H1 (cell line): Measurements from ENCODE around the gene TOMM6. TPM values are rescaled to one million over a fixed set of nuclear protein-coding genes. Genes with fewer than 3 reads are reported as not detected.

Source experiments
- CTCF ChIA-PET: fragments of 300-600 bp; sonication (Branson Sonifier 250); formaldehyde crosslinking; loops from one replicate; lab custom pipeline; 2021; ENCODE audit not compliant: partially characterized antibody; lab: Charles Lee
- POLR2A ChIA-PET: fragments of 300-600 bp; sonication (Branson Sonifier 250); formaldehyde crosslinking; loops from one replicate; lab custom pipeline; 2021; ENCODE audit warnings: inconsistent platforms; ENCODE audit not compliant: partially characterized antibody; lab: Charles Lee
- DNase-seq, 2 experiments: peaks; one replicate each; pipeline versions ENCODE4 v3.0.0 to v3.0.0-alpha.2; 2010 to 2022; ENCODE audit warnings: low spot score in 2 of 2, low read depth in 1 of 2, mixed read lengths in 1 of 2
- FAIRE-seq: peaks from 2 replicates; lab custom pipeline; 2011; peaks lifted over from hg19 to GRCh38; lab: Jason Lieb, UNC
- H2AFZ ChIP-seq: 2 replicates; pipeline ENCODE4 v1.8.1; 2012; ENCODE audit warnings: low read length, inconsistent platforms
- H2AK5ac ChIP-seq: 2 replicates; pipeline ENCODE4 v1.6.1; 2013; ENCODE audit warnings: low read depth, low read length
- H2BK120ac ChIP-seq: replicated peaks from 2 replicates; pipeline ENCODE3; 2013; ENCODE audit warnings: low read depth, low read length, inconsistent platforms
- H2BK12ac ChIP-seq: 2 replicates; pipeline ENCODE4 v1.6.1; 2013; ENCODE audit warnings: low read depth, low read length
- H2BK15ac ChIP-seq: 2 replicates; pipeline ENCODE4 v1.6.1; 2013; ENCODE audit warnings: low read length
- H2BK20ac ChIP-seq: 2 replicates; pipeline ENCODE4 v1.6.1; 2013; ENCODE audit warnings: low read length
- H2BK5ac ChIP-seq: 2 replicates; pipeline ENCODE4 v1.6.1; 2013; ENCODE audit warnings: low read depth, low read length
- H3K14ac ChIP-seq: 2 replicates; pipeline ENCODE4 v1.6.1; 2013; ENCODE audit warnings: inconsistent platforms; ENCODE audit not compliant: insufficient read length
- H3K18ac ChIP-seq: 2 replicates; pipeline ENCODE4 v1.6.1; 2013; ENCODE audit warnings: low read length; ENCODE audit errors: extremely low read depth
- H3K23ac ChIP-seq: 2 replicates; pipeline ENCODE4 v1.6.1; 2013; ENCODE audit warnings: inconsistent platforms; ENCODE audit not compliant: insufficient read length
- H3K23me2 ChIP-seq: 2 replicates; pipeline ENCODE4 v1.6.1; 2013; ENCODE audit warnings: low read depth, low read length
- H3K27ac ChIP-seq: 2 replicates; pipeline ENCODE4 v1.6.1; 2011; ENCODE audit warnings: low read depth, low read length, inconsistent platforms
- H3K27me3 ChIP-seq, 4 experiments: replicated peaks in 1 of 4; 1 replicate in 1 of 4; 2 replicates in 3 of 4; pipeline versions ENCODE4 v1.6.1 to v1.8.1; 2011 to 2013; ENCODE audit warnings: low read length in 3 of 4, mild to moderate bottlenecking in 3 of 4, inconsistent platforms in 2 of 4, mixed read lengths in 2 of 4, moderate library complexity in 1 of 4; ENCODE audit not compliant: control insufficient read depth in 3 of 4, insufficient read depth in 3 of 4; ENCODE audit errors: extremely low read depth in 1 of 4
- H3K36me3 ChIP-seq, 4 experiments: 2 replicates each; pipeline versions ENCODE4 v1.6.1 to v1.8.1; 2011 to 2013; ENCODE audit warnings: mild to moderate bottlenecking in 4 of 4, low read length in 3 of 4, moderate library complexity in 2 of 4, control low read depth in 1 of 4, inconsistent platforms in 1 of 4; ENCODE audit not compliant: insufficient read depth in 4 of 4, control insufficient read depth in 2 of 4
- H3K4ac ChIP-seq: replicated peaks from 2 replicates; pipeline ENCODE3; 2013; ENCODE audit warnings: low read length, low read depth, mixed read lengths, inconsistent platforms; ENCODE audit not compliant: insufficient read length
- H3K4me1 ChIP-seq, 4 experiments: replicated peaks in 1 of 4; 1 replicate in 1 of 4; 2 replicates in 3 of 4; pipeline versions ENCODE4 v1.6.1 to v1.8.1; 2011 to 2013; ENCODE audit warnings: low read length in 3 of 4, inconsistent platforms in 2 of 4, mixed read lengths in 1 of 4; ENCODE audit not compliant: insufficient read depth in 4 of 4, control insufficient read depth in 3 of 4
- H3K4me2 ChIP-seq, 2 experiments: 2 replicates each; pipeline versions ENCODE4 v1.6.1 to v1.8.1; 2011 to 2013; ENCODE audit warnings: low read depth in 2 of 2, low read length in 2 of 2, control low read depth in 1 of 2, inconsistent platforms in 1 of 2, mild to moderate bottlenecking in 1 of 2; ENCODE audit not compliant: insufficient read depth in 1 of 2
- H3K4me3 ChIP-seq, 4 experiments: fragments of 200-600, 300-600 bp in 1 of 4; sonication (generic), shearing (Covaris generic), sonication (Bioruptor Twin) in 1 of 4; 2 replicates each; pipeline versions ENCODE4 v1.5.1 to v1.8.1; 2011 to 2016; ENCODE audit warnings: low read length in 4 of 4, low read depth in 3 of 4, control low read depth in 2 of 4, inconsistent platforms in 2 of 4, mild to moderate bottlenecking in 2 of 4, mixed read lengths in 1 of 4, moderate library complexity in 1 of 4; ENCODE audit not compliant: insufficient read depth in 2 of 4; ENCODE audit errors: extremely low read depth in 1 of 4
- H3K56ac ChIP-seq: replicated peaks from 2 replicates; pipeline ENCODE3; 2013; ENCODE audit warnings: low read depth, mild to moderate bottlenecking, mixed read lengths, low read length, inconsistent platforms; ENCODE audit not compliant: insufficient read length
- H3K79me1 ChIP-seq: 2 replicates; pipeline ENCODE4 v1.6.1; 2013; ENCODE audit warnings: low read depth, low read length, control low read depth
- H3K79me2 ChIP-seq, 2 experiments: 2 replicates each; pipeline versions ENCODE4 v1.6.1 to v1.8.1; 2012 to 2013; ENCODE audit warnings: low read length in 2 of 2, mild to moderate bottlenecking in 2 of 2, inconsistent platforms in 1 of 2; ENCODE audit not compliant: insufficient read depth in 2 of 2, control insufficient read depth in 1 of 2
- H3K9ac ChIP-seq, 4 experiments: replicated peaks in 1 of 4; 1 replicate in 1 of 4; 2 replicates in 3 of 4; pipeline versions ENCODE4 v1.6.1 to v1.8.1; 2011 to 2013; ENCODE audit warnings: low read depth in 3 of 4, low read length in 3 of 4, control low read depth in 2 of 4, mild to moderate bottlenecking in 2 of 4, moderate library complexity in 2 of 4, inconsistent platforms in 1 of 4; ENCODE audit errors: extremely low read depth in 1 of 4
- H3K9me3 ChIP-seq, 2 experiments: 2 replicates each; pipeline versions ENCODE4 v1.6.1 to v1.8.1; 2012 to 2013; ENCODE audit warnings: mild to moderate bottlenecking in 2 of 2, moderate library complexity in 2 of 2, control low read depth in 1 of 2, inconsistent platforms in 1 of 2, low read depth in 1 of 2, low read length in 1 of 2, mixed read lengths in 1 of 2; ENCODE audit not compliant: insufficient read depth in 2 of 2
- H4K20me1 ChIP-seq, 2 experiments: replicated peaks in 1 of 2; 2 replicates each; pipeline versions ENCODE3 to v1.8.1; 2011 to 2013; ENCODE audit warnings: inconsistent platforms in 2 of 2, low read length in 2 of 2, mild to moderate bottlenecking in 1 of 2; ENCODE audit not compliant: insufficient read depth in 2 of 2, control insufficient read depth in 1 of 2
- H4K5ac ChIP-seq: 2 replicates; pipeline ENCODE4 v1.6.1; 2013; ENCODE audit warnings: low read length, low read depth, mixed read lengths, inconsistent platforms; ENCODE audit not compliant: insufficient read length
- H4K8ac ChIP-seq: 2 replicates; pipeline ENCODE4 v1.8.0; 2013; ENCODE audit warnings: mild to moderate bottlenecking, moderate library complexity, low read length, inconsistent platforms; ENCODE audit not compliant: insufficient read depth; ENCODE audit errors: extremely low read depth
- H4K91ac ChIP-seq: replicated peaks from 2 replicates; pipeline ENCODE3; 2013; ENCODE audit warnings: low read length, mixed read lengths, inconsistent platforms; ENCODE audit not compliant: insufficient read length
- CBX5 ChIP-seq: fragments of 300-800, 300-1000 bp; sonication (generic); IDR thresholded peaks from 2 replicates; pipeline ENCODE4 v1.7.1; 2016; ENCODE audit warnings: antibody characterized with exemption, low read length, low read depth
- FOSL1 ChIP-seq: IDR thresholded peaks from 2 replicates; pipeline ENCODE4 v1.6.1; 2011; ENCODE audit warnings: mild to moderate bottlenecking, low read depth, low read length, moderate library complexity; ENCODE audit not compliant: insufficient read depth
- JUND ChIP-seq: IDR thresholded peaks from 2 replicates; pipeline ENCODE4 v1.6.1; 2011; ENCODE audit warnings: mild to moderate bottlenecking, improper control_type of control experiment, low read length
- MAFK ChIP-seq: IDR thresholded peaks from 2 replicates; pipeline ENCODE4 v1.6.1; 2012; ENCODE audit warnings: low read depth, mild to moderate bottlenecking, improper control_type of control experiment, low read length
- RNF2 ChIP-seq: fragments of 200-900, 300-1000 bp; sonication (generic); IDR thresholded peaks from 2 replicates; pipeline ENCODE4 v1.7.1; 2016; ENCODE audit warnings: borderline replicate concordance, low read depth, mild to moderate bottlenecking, antibody characterized with exemption, low read length; ENCODE audit not compliant: poor library complexity, severe bottlenecking; ENCODE audit errors: missing control alignments
- SIX5 ChIP-seq: IDR thresholded peaks from 2 replicates; pipeline ENCODE4 v1.6.1; 2011; ENCODE audit warnings: mild to moderate bottlenecking, low read depth, low read length
- WGBS, 2 experiments: shearing (Covaris generic) in 1 of 2; methylation state at CpG; one replicate each; pipeline versions ENCODE4 v1.1.6 to v1.1.7; 2013 to 2015; ENCODE audit warnings: low lambda C conversion rate in 2 of 2, mixed read lengths in 2 of 2, inconsistent platforms in 1 of 2, low coverage in 1 of 2, missing lambda C conversion rate in 1 of 2; ENCODE audit not compliant: insufficient replicate concordance in 2 of 2, insufficient coverage in 1 of 2, insufficient read length in 1 of 2; ENCODE audit errors: extremely low coverage in 1 of 2, missing lambda C conversion rate in 1 of 2; 5-methylcytosine and 5-hydroxymethylcytosine counted together
- polyA plus RNA-seq, 7 experiments: library from polyadenylated mRNA; depleted of rRNA in 3 of 7; stranded (reverse) in 5 of 7; unstranded in 2 of 7; fragments of >200 nt in 5 of 7; fragments of 200-250 nt in 2 of 7; gene quantifications; 1 replicate in 5 of 7; 2 replicates in 1 of 7; 4 replicates in 1 of 7; pipeline versions ENCODE4 v1.2.1 to v1.2.3, GENCODE V29; 2011 to 2013; ENCODE audit warnings: missing spikeins in 2 of 7, mixed read lengths in 2 of 7
- total RNA-seq: library from RNA; stranded (reverse); fragmentation: NEBNext Ultra II Directional; extraction: Animal tissue kit (Norgen Biotek cat#: 25700); gene quantifications from 2 replicates; pipeline ENCODE4 v1.2.1, GENCODE V29; 2021

Gene TOMM6
- total and polyA plus RNA-seq, 2 of the 8 experiments (the other 6 are each of a cell fraction or from before 2014, with no cell fraction given) = 228 to 560 TPM

DNA sequence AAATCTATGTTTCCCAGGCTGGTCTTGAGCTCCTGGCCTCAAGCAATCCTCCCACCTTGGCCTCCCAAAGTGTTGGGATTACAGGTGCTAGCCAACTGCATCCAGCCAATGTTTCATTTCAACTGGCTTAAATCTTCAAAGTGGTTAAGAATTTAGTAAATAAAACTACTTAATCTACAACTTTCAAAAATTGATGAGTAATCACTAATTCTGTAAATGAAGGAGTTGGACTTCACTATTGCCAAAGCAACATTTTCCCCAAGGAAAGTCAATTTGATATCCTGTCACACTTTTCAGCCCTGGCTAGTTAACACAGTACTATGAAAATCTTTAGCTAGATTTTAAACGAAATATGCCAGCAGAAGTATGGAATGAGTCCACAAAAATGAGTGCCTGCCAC, 3.8 kb downstream of the TOMM6 start:
- POLR2A ChIA-PET = interaction anchor here (0.6 to 2.5 kb wide), 6 partner anchors 14 to 268 kb away, joined by 3 to 6 read pairs (median 4); no protein-coding TSS in a partner anchor
- Histone ChIP-seq H3K4me2 (no peak overlapping the region), H3K23me2 (peaks cover 5% of the 10 kb centered on the region)
- TF ChIP-seq CBX5 = no peak
- TF ChIP-seq FOSL1 = no peak
- TF ChIP-seq MAFK = peak; percentile 56; the same call in 1 of the 2 replicates
- TF ChIP-seq SIX5 = no peak
- no peak for TF ChIP-seq JUND
- TF ChIP-seq RNF2 = no peak
- TF ChIP-seq, all 59 proteins: peak for 1
- no peak overlapping the region for H4K91ac ChIP-seq
- no peak overlapping the region for H3K4me3 ChIP-seq
- peaks cover 14 to 52% (median 28%) of the 10 kb centered on the region in 4 experiments; a peak in 7 of 8 replicates for H3K36me3 ChIP-seq
- no peak overlapping the region for H3K9ac ChIP-seq
- H2AK5ac ChIP-seq = no peak overlapping the region
- FAIRE-seq = no peak
- no peak overlapping the region for H3K56ac ChIP-seq
- peaks cover 0 to 1% of the 10 kb centered on the region in 2 experiments for H4K20me1 ChIP-seq
- no peak overlapping the region for H3K27ac ChIP-seq
- peaks cover 0 to 12% of the 10 kb centered on the region in 2 experiments; a peak in 3 of 4 replicates for H3K79me2 ChIP-seq
- H3K14ac ChIP-seq = no peak overlapping the region
- CTCF ChIA-PET = interaction anchor here (0.5 to 2.0 kb wide), 4 partner anchors 10 to 254 kb away, joined by 3 to 7 read pairs (median 5); no protein-coding TSS in a partner anchor
- no peaks in the 10 kb centered on the region; a peak in 2 of 7 replicates for H3K4me1 ChIP-seq
- no peaks in the 10 kb centered on the region for H3K27me3 ChIP-seq
- H2BK5ac ChIP-seq = no peak overlapping the region
- no peak overlapping the region for H2BK20ac ChIP-seq
- no peak overlapping the region for H3K18ac ChIP-seq
- H3K9me3 ChIP-seq = no peaks in the 10 kb centered on the region
- H3K23ac ChIP-seq = no peak overlapping the region
- peaks cover 2% of the 10 kb centered on the region for H3K79me1 ChIP-seq
- H2BK12ac ChIP-seq = no peak overlapping the region
- no peak overlapping the region for H2BK120ac ChIP-seq
- H3K4ac ChIP-seq = no peak overlapping the region
- 88% methylated on average over 1 of the region's 1 CpG; no CpG with 5 or more reads in 1 of the 2 experiments for WGBS, 2 experiments
- no peak overlapping the region for H4K5ac ChIP-seq
- no peak for DNase-seq
- no peak overlapping the region for H2BK15ac ChIP-seq
- H4K8ac ChIP-seq = no peak overlapping the region
- H2AFZ ChIP-seq = no peak overlapping the region
